HCT116 (cell line): Measurements from ENCODE around the gene RAP1GAP2. TPM values are rescaled to one million over a fixed set of nuclear protein-coding genes. Genes with fewer than 3 reads are reported as not detected.

ENCODE experiments used
- ATAC-seq: fragments of 200-7000 bp; cut with Tn5 transposase; 2 replicates; pipeline ENCODE4 v1.9.1; 2020; ENCODE audit warnings: mild to moderate bottlenecking, moderate library complexity
- BruUV-seq: library from RNA; stranded (reverse); fragments of 400-500 nt; replicated peaks from 2 replicates; lab custom pipeline; 2021; lab: Mats Ljungman, UMichigan
- CTCF ChIA-PET: fragments of 300-600 bp; sonication (Branson Sonifier 250); formaldehyde crosslinking; loops from one replicate; lab custom pipeline; 2021; ENCODE audit warnings: antibody characterized with exemption; lab: Charles Lee
- POLR2A ChIA-PET: fragments of 300-600, 350-600 bp; sonication (Branson Sonifier 250); formaldehyde crosslinking; loops from one replicate; lab custom pipeline; 2021; ENCODE audit warnings: antibody characterized with exemption; lab: Charles Lee
- RAD21 ChIA-PET, 2 experiments: fragments of 300-600 bp; sonication (Branson Sonifier 250); formaldehyde crosslinking; loops; one replicate each; lab custom pipeline; 2023; ENCODE audit warnings: low total read pairs in 2 of 2; ENCODE audit not compliant: uncharacterized antibody in 2 of 2, unreplicated experiment in 2 of 2, low non-redundant PET in 1 of 2; lab: Charles Lee
- DNase-seq: peaks from one replicate; pipeline ENCODE4 v3.0.0-alpha.2; 2010; ENCODE audit warnings: low read depth, low spot score
- H2AFZ ChIP-seq: fragments of 200-600 bp; shearing (Covaris generic), sonication (generic); 2 replicates; pipeline ENCODE4 v1.6.1; 2017; ENCODE audit warnings: low read depth, mixed run types, mixed read lengths, antibody characterized with exemption, low read length; ENCODE audit not compliant: poor library complexity, severe bottlenecking
- H3K27ac ChIP-seq: 2 replicates; pipeline ENCODE4 v1.5.1; 2012; ENCODE audit warnings: low read depth, low read length
- H3K27me3 ChIP-seq: fragments of 200-600 bp; sonication (generic); 2 replicates; pipeline ENCODE4 v1.6.1; 2016; ENCODE audit warnings: mixed run types, low read length, mixed read lengths; ENCODE audit not compliant: insufficient read depth
- H3K36me3 ChIP-seq, 2 experiments: fragments of 200-500 bp in 1 of 2; fragments of 200-600 bp in 1 of 2; sonication (Bioruptor generic) in 1 of 2; sonication (generic) in 1 of 2; 2 replicates each; pipeline versions ENCODE4 v1.5.1 to v1.6.1; 2014 to 2016; ENCODE audit warnings: low read length in 2 of 2, inconsistent platforms in 1 of 2, mixed read lengths in 1 of 2, mixed run types in 1 of 2; ENCODE audit not compliant: insufficient read depth in 2 of 2, control insufficient read depth in 1 of 2
- H3K4me1 ChIP-seq, 2 experiments: fragments of 200-600 bp in 1 of 2; sonication (generic) in 1 of 2; 2 replicates each; pipeline versions ENCODE4 v1.5.1 to v1.6.1; 2012 to 2017; ENCODE audit warnings: low read length in 2 of 2, inconsistent platforms in 1 of 2, mild to moderate bottlenecking in 1 of 2, mixed read lengths in 1 of 2, mixed run types in 1 of 2, moderate library complexity in 1 of 2; ENCODE audit not compliant: insufficient read depth in 2 of 2, control insufficient read depth in 1 of 2
- H3K4me2 ChIP-seq: fragments of 200-600 bp; sonication (generic); 2 replicates; pipeline ENCODE4 v1.6.1; 2017; ENCODE audit warnings: mixed run types, low read length, mixed read lengths
- H3K4me3 ChIP-seq, 2 experiments: fragments of 200-600 bp in 1 of 2; sonication (generic) in 1 of 2; replicated peaks in 1 of 2; 2 replicates each; pipeline ENCODE4 v1.5.1; 2011 to 2016; ENCODE audit warnings: low read length in 2 of 2, control low read depth in 1 of 2, low read depth in 1 of 2, mild to moderate bottlenecking in 1 of 2, mixed read lengths in 1 of 2, mixed run types in 1 of 2
- H3K79me2 ChIP-seq: fragments of 200-600 bp; sonication (generic); 2 replicates; pipeline ENCODE4 v1.6.1; 2017; ENCODE audit warnings: mild to moderate bottlenecking, mixed run types, low read length, moderate library complexity, mixed read lengths; ENCODE audit not compliant: insufficient read depth
- H3K9ac ChIP-seq: fragments of 200-600 bp; sonication (generic); 2 replicates; pipeline ENCODE4 v1.6.1; 2016; ENCODE audit warnings: low read length, mixed read lengths
- H3K9me2 ChIP-seq: fragments of 200-600 bp; sonication (generic), shearing (Covaris generic); 2 replicates; pipeline ENCODE4 v1.6.1; 2017; ENCODE audit warnings: mixed run types, mild to moderate bottlenecking, moderate library complexity; ENCODE audit not compliant: insufficient read depth
- H3K9me3 ChIP-seq, 2 experiments: fragments of 200-500 bp in 1 of 2; fragments of 200-600 bp in 1 of 2; sonication (Bioruptor generic) in 1 of 2; sonication (generic) in 1 of 2; 2 replicates each; pipeline ENCODE4 v1.6.1; 2014 to 2017; ENCODE audit warnings: low read length in 2 of 2, mixed read lengths in 2 of 2, inconsistent platforms in 1 of 2, low read depth in 1 of 2, mild to moderate bottlenecking in 1 of 2, mixed run types in 1 of 2, moderate library complexity in 1 of 2; ENCODE audit not compliant: control insufficient read depth in 1 of 2, insufficient read depth in 1 of 2
- H4K20me1 ChIP-seq: fragments of 200-600 bp; sonication (generic), shearing (Covaris generic); 2 replicates; pipeline ENCODE4 v1.6.1; 2017; ENCODE audit warnings: mixed run types, mild to moderate bottlenecking, moderate library complexity; ENCODE audit not compliant: insufficient read depth
- CEBPB ChIP-seq: IDR thresholded peaks from 2 replicates; pipeline ENCODE4 v1.6.1; 2012; ENCODE audit warnings: low read depth
- CTCF ChIP-seq, 3 experiments: fragments of 200-600 bp in 1 of 3; sonication (generic) in 1 of 3; IDR thresholded peaks in 2 of 3; conservative IDR thresholded peaks in 1 of 3; 2 replicates each; pipeline ENCODE4 v1.5.1; 2012 to 2017; ENCODE audit warnings: low read depth in 2 of 3, low read length in 2 of 3, antibody characterized with exemption in 1 of 3, borderline replicate concordance in 1 of 3, control low read depth in 1 of 3, mild to moderate bottlenecking in 1 of 3, mixed read lengths in 1 of 3, mixed run types in 1 of 3, moderate library complexity in 1 of 3; ENCODE audit not compliant: insufficient read depth in 1 of 3
- EZH2phosphoT487 ChIP-seq: fragments of 200-600 bp; IDR thresholded peaks from 2 replicates; pipeline ENCODE4 v1.6.1; 2018; ENCODE audit warnings: antibody characterized with exemption, borderline replicate concordance
- FOSL1 ChIP-seq: IDR thresholded peaks from 2 replicates; pipeline ENCODE4 v1.6.1; 2012; ENCODE audit warnings: low read depth
- RAD21 ChIP-seq: IDR thresholded peaks from 2 replicates; pipeline ENCODE4 v1.6.1; 2012; ENCODE audit warnings: low read depth, mild to moderate bottlenecking
- SP1 ChIP-seq: IDR thresholded peaks from 2 replicates; pipeline ENCODE4 v1.6.1; 2012; ENCODE audit warnings: low read depth
- YY1 ChIP-seq: IDR thresholded peaks from 2 replicates; pipeline ENCODE4 v1.6.1; 2011; ENCODE audit warnings: low read length, low read depth, moderate library complexity, mild to moderate bottlenecking; ENCODE audit not compliant: insufficient replicate concordance; ENCODE audit errors: extremely low read depth
- ZBTB33 ChIP-seq: IDR thresholded peaks from 2 replicates; pipeline ENCODE4 v1.6.1; 2011; ENCODE audit warnings: mild to moderate bottlenecking, low read length, moderate library complexity; ENCODE audit not compliant: insufficient replicate concordance; ENCODE audit errors: extremely low read depth
- intact Hi-C: fragments of 100-400 bp; cut with micrococcal nuclease; formaldehyde crosslinking; loops from 2 replicates; pipeline ENCODE4 v1.10.0; 2022
- total RNA-seq: library from RNA; stranded (reverse); gene quantifications from one replicate; pipeline ENCODE4 v1.2.1, GENCODE V29; 2021; ENCODE audit not compliant: unreplicated experiment
- TF ChIP-seq, protein P1 (sequence below): IDR thresholded peaks from 2 replicates; pipeline ENCODE4 v1.6.1; 2012

The RAP1GAP2 gene
- total RNA-seq, 1 experiment from 2014 or later = 54.6 TPM

DNA sequence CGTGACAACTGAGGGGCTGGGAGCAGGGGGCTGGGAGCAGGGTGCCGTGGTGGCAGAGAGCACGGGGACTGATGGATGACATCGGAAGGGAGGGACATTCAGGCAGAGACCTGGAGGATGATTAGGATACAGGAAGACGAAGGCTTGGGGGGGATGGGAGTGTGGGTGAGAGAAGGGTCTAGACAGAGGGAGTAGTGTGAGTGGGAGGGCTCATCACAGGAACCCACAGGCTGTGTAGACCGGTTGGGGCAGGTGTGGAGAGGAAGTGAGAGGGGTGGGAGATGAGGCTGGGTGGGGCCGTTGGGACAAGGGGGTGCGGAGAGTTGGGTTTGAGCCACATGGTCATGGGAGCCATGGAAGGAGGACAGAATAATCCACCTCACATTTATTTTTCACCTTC lies 83.8 kb downstream of the RAP1GAP2 start:
- H3K4me3 ChIP-seq = no peak overlapping the region
- H3K9ac ChIP-seq = no peak overlapping the region
- H3K27ac ChIP-seq = no peak overlapping the region
- ATAC-seq (no peak), DNase-seq (no peak)
- H3K27me3 ChIP-seq = no peaks in the 10 kb centered on the region
- no peaks in the 10 kb centered on the region for H4K20me1 ChIP-seq
- H3K79me2 ChIP-seq = no peaks in the 10 kb centered on the region
- peaks cover 13 to 18% of the 10 kb centered on the region in 2 experiments for H3K4me1 ChIP-seq
- no TSS peak for BruUV-seq
- ChIA-PET CTCF (no interaction called here), RAD21 (no interaction called here), POLR2A (no interaction called here)
- H2AFZ ChIP-seq = no peak overlapping the region
- no peaks in the 10 kb centered on the region for H3K9me3 ChIP-seq
- H3K36me3 ChIP-seq = no peaks in the 10 kb centered on the region
- intact Hi-C loops = no loop called here
- H3K9me2 ChIP-seq = no peaks in the 10 kb centered on the region
- TF ChIP-seq SP1 = no peak
- no peak for TF ChIP-seq CTCF (IDR thresholded peaks at IDR 0.05 in 2 of 3, conservative IDR thresholded peaks at IDR 0.05 in 1 of 3; ENCODE audit: borderline replicate concordance in 1 of 3, insufficient read depth in 1 of 3, low read depth in 2 of 3, low read length in 2 of 3)
- no peak for TF ChIP-seq YY1
- TF ChIP-seq RAD21 = no peak
- TF ChIP-seq, protein P1, sequence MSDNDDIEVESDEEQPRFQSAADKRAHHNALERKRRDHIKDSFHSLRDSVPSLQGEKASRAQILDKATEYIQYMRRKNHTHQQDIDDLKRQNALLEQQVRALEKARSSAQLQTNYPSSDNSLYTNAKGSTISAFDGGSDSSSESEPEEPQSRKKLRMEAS = no peak
- TF ChIP-seq CEBPB = no peak
- no peak for TF ChIP-seq ZBTB33
- no peak for TF ChIP-seq EZH2phosphoT487
- no peak for TF ChIP-seq FOSL1
- no peak overlapping the region for H3K4me2 ChIP-seq
